Stimulated activated CD8-positive, alpha-beta memory T cell treated with anti-CD3 and anti-CD28 coated beads, Interleukin-7, amount 100 ng/mL, for 1 hour (primary cell): ENCODE data around the gene CARD14.
A peak's percentile ranks its signal among the peaks of the same experiment; 100 is the strongest.
"Not testable (repeated sequence)": the region's sequence is repeated elsewhere in the genome, so short reads cannot be mapped to it uniquely, and the experiment has no call there.

ENCODE experiments used
- DNase-seq, 2 donors: peaks; one replicate each; pipeline ENCODE4 v3.0.0-alpha.2; 2020; ENCODE audit warnings: low read depth in 2 of 2

The CARD14 gene

GRCh38 chr17:80248894-80249710 lies 79.3 kb downstream of the CARD14 start:
- DNase-seq, result no peak

- no peak for DNase-seq
These were observed 82.1 kb downstream of the CARD14 start for GRCh38 chr17:80251966-80252365.

GRCh38 chr17:80252871-80253270 lies 83.0 kb downstream of the CARD14 start:
- peak; percentile 68 to 71 for DNase-seq

- DNase-seq, result no peak
These were observed 84.0 kb downstream of the CARD14 start for GRCh38 chr17:80253631-80254395.

- DNase-seq, result peak in 1 of 2 donors; percentile 29
These were observed 84.8 kb downstream of the CARD14 start for GRCh38 chr17:80254396-80255251.

- no peak for DNase-seq
These were observed 86.2 kb downstream of the CARD14 start for GRCh38 chr17:80256034-80256350.

- no peak for DNase-seq
These were observed 87.9 kb downstream of the CARD14 start for GRCh38 chr17:80257716-80258213.

GRCh38 chr17:80258296-80258695 lies 88.5 kb downstream of the CARD14 start:
- DNase-seq, result not testable (repeated sequence)
